KOPT-K1 (cell line): ENCODE measurements around the gene PGA5.

Source experiments
- H3K27ac ChIP-seq: fragments of 200-600 bp; sonication (generic); 2 replicates; pipeline ENCODE4 v1.5.1; 2016; ENCODE audit warnings: antibody characterized with exemption, mild to moderate bottlenecking, low read depth, low read length; ENCODE audit not compliant: poor library complexity, severe bottlenecking
- H3K36me3 ChIP-seq: fragments of 200-600 bp; sonication (generic); 2 replicates; pipeline ENCODE4 v1.5.1; 2017; ENCODE audit warnings: antibody characterized with exemption, mild to moderate bottlenecking, low read length, moderate library complexity; ENCODE audit not compliant: insufficient read depth
- H3K9me3 ChIP-seq: fragments of 200-600 bp; sonication (generic); 2 replicates; pipeline ENCODE4 v1.5.1; 2017; ENCODE audit warnings: antibody characterized with exemption, low read length, mild to moderate bottlenecking; ENCODE audit not compliant: insufficient read depth, poor library complexity, severe bottlenecking

The PGA5 gene

DNA sequence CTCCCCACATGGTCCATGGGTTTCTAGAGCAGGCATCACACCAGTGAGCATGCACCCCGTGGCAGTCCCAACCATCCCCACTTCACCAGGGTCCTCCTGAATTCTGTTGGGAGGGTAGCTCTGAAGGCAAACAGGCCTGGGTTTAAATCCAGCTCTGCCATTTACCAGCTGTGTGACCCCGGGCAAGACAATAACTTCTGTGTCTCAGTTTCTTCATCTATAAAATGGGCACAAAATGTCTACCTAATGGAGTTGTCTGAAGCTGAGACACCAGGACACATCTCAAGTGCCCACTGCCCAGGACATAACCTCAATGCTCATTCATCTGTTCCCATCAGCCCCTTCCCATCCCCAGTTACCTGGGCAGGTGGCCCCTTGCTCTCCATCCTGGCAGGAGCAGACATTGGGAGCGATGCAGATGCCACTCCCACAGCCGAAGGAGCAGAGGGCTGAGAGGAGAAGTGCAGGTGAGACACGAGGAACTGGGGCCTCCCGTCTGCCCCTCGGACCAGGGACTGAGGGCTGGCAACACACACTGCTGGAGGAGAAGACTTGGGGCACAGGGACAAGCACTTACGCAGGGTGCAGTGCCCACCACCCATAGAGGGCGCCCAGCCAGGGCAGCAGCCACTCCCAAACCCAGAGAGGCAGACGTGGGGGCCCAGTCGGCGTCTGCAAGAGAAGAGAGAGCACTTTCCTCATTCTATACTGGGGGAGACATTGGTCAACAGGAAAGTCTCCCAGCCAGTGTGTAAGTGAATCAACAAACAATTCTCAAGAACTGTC is 50.1 kb downstream of the PGA5 start:
- Histone ChIP-seq H3K9me3 (no peaks in the 10 kb centered on the region), H3K36me3 (peaks cover 9% of the 10 kb centered on the region), H3K27ac (no peak overlapping the region)

DNA sequence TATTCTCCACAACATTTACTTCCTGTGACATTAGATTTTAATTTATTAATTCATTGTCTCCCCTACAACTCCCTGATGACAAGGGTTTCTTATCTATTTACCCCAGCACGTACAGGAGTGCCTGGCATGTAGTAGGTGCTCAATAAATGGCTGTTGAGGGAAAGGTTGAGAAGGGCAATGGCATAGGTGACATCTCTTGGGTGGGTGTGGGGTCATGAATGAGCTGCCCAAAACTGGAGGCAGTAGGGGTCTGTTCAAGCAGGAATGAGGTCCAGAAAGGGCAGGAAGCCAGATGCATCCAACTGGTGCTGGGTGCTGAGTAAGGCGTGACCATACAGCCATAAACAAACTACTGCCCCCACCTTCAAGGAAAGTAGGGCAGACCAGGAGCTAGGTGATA is 51.4 kb downstream of the PGA5 start:
- H3K9me3 ChIP-seq: no peaks in the 10 kb centered on the region
- no peak overlapping the region for H3K27ac ChIP-seq
- H3K36me3 ChIP-seq: peaks cover 9% of the 10 kb centered on the region

DNA sequence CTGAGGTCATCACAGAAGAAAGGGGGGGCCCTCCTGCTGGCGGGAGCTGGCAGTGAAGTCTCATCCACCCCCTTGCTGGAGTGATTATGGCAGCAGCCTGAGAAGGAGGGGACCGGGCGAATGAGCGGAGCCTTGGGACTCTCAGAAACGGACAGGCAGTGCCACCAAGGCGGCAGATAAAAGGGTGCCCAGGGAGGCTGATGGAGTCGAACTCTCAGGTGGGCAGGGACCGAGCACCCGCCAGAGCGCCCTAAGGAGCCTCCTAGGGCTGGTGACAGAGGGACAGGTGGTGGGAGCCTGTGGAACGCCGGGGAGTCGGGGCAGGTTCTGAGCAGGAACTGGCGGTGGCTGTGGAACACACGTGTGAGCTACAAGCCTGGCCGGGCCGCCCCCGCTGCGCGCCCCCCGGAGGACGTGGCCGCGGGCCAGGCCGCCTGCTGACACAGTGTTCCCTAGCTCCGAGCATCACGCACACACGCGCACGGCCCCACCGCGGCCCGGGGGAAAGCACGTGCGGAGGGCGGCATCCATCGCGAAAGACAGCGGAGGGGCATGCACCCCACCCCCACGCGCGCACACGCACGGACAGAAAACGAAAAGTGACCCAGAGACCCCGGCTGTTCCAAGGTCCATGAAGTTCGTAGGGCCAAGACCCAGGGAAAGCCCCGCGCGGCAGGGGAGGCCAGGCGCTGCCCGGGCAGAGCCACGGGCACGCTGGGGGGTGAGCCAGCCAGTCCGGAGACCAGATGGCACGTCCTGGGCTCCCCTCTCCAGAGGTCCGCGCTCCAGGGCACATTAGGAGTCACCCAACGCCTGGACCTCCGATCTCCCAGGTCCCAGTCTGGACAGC is 53.1 kb downstream of the PGA5 start:
- Histone ChIP-seq H3K9me3 (no peaks in the 10 kb centered on the region), H3K27ac (peak overlapping the region; percentile 50), H3K36me3 (peaks cover 20% of the 10 kb centered on the region)

DNA sequence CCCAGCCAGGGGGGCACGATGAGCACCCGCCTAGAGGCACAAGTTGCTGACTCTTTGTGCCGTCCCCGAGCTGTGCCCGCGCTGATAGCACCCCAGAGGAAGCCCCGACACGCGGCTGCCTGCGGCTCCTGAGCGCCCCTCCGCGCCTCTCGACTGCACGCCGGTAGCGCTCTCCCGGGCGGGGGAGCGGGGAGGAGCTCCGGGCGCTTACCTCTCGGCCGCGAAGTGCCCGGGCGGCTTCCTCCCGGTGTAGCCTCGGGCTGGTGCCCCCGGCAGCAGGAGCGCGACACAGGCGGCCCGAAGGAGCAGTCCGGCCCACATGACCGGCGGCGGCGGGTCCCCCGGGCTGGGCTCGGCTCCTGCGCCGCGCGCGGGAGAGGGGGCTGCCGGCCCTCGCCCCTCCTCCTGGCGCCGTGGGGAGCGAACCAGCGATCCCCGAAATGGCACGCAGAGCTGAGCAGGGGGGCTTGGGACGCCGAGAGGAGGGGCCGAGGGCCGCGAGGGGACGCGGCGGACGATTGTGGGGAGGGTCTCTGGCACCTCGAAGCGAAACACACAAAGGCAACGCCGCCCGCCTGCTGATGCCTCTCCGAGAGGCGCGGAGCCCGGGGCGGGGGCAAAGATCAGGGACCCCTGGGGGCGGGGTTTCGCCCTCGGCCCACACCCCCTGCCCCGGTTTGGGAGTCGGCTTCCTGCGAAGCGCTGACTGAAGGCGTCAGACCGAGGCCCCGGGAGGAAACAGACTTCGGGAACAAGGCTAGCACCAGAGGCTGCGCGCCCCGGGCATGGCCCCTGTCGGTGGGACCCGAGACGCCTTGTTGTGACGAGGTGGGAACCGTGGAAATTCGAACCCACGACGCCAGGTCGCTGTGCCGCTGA is 54.0 kb downstream of the PGA5 start, which contains the start of gene VWCE:
Gene VWCE, minus strand, starts transcription at position 600 of the 879 bp plus-strand sequence. Its CDS starts 279 bp downstream, at position 321.
- Histone ChIP-seq H3K36me3 (peaks cover 29% of the 10 kb centered on the region), H3K9me3 (no peaks in the 10 kb centered on the region), H3K27ac (peak within 1 kb of the TSS; percentile 50)

DNA sequence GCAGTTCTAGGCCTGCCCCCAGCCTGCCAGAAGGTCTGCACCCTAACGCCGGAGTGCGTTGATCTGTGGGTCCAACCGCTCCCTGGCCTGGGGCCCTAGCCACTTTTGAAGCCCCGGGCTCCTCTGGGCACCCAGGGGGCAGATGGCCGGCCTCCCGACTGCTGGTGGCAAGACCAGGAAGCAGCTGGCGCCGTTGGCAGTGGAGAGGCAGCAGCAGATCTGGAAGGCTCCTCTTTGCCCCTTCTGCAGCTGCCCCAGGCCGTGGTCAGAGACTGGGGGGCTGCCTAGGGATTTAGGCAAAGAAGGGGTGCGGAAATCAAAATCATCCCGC is 54.6 kb downstream of the PGA5 start:
- H3K27ac ChIP-seq: peak overlapping the region; percentile 50
- H3K9me3 ChIP-seq: no peaks in the 10 kb centered on the region
- H3K36me3 ChIP-seq: peaks cover 35% of the 10 kb centered on the region

DNA sequence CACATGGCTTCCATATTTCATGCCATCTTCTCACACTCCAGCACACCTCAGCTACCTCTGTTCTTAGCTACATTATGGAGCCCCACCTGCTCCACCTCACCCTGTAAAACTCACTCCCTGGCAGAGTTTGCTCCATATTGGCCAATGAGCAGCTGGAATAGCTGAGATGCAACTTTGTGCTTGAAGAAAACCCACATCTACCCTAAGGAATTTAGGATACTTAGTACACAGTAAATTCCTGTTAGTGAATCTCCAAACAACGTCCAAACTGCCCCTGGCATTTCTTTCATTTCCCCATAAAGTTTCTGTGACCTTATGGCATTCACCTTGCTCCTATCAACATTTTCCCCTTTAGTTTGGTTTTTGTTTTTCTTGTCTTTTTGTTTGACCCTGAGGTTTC is 56.4 kb downstream of the PGA5 start:
- no peaks in the 10 kb centered on the region for H3K9me3 ChIP-seq
- H3K36me3 ChIP-seq: peaks cover 53% of the 10 kb centered on the region
- H3K27ac ChIP-seq: no peak overlapping the region

DNA sequence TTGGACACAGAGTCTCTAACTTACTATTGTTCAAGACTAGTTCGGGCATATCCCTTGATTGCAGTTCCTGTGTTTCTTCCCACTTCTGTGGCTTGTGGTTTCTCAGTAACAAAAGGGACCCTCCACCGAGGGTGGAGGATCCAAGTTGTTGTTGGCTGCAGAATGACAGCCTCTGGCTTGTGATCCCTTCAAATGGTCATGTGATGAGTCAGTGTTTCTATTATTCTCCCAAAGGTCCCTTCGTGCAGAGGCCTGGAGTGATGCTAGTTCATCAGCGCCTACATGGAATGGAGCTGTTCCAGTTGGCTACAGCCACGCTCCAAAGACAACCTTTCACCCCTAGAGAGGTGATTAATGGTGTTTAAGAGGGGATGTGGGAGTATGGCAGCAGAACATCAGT is 56.8 kb downstream of the PGA5 start:
- Histone ChIP-seq H3K27ac (no peak overlapping the region), H3K9me3 (no peaks in the 10 kb centered on the region), H3K36me3 (peaks cover 57% of the 10 kb centered on the region)

DNA sequence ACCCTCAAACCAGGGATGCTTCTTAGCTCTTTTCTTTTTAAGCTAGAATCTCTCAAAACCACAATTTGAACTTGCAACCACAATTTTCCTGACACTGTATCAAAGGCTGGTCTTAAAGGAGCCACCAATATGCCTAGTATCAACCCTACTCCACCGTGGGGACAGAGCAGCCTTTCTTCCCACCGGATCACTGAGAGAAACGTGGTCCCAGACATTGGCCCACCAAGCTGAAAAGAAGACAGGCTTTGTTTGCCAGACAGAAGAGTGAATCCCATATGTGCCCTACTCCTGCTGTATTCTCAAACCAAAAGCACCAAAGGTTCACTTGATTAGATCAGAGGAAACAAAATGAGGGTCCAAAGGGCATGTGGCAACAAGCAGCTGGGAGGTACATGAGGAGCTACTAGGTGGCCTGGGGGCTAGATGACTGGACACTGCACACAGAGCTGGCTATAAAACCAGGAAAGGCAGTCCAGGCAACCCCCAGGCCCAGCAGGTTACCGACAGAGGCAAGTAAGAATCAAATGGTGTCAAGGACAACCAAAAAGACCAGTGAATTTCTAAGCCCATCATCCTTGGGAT is 57.8 kb downstream of the PGA5 start:
- Histone ChIP-seq H3K36me3 (peaks cover 67% of the 10 kb centered on the region), H3K9me3 (no peaks in the 10 kb centered on the region), H3K27ac (no peak overlapping the region)
